ENCODE data around the gene SYAP1. TPM values are rescaled to one million over a fixed set of nuclear protein-coding genes. Genes with fewer than 3 reads are reported as not detected.

The SYAP1 gene
- total and polyA plus RNA-seq, 2 experiments from 2014 or later: 18.0 to 48.3 TPM

DNA sequence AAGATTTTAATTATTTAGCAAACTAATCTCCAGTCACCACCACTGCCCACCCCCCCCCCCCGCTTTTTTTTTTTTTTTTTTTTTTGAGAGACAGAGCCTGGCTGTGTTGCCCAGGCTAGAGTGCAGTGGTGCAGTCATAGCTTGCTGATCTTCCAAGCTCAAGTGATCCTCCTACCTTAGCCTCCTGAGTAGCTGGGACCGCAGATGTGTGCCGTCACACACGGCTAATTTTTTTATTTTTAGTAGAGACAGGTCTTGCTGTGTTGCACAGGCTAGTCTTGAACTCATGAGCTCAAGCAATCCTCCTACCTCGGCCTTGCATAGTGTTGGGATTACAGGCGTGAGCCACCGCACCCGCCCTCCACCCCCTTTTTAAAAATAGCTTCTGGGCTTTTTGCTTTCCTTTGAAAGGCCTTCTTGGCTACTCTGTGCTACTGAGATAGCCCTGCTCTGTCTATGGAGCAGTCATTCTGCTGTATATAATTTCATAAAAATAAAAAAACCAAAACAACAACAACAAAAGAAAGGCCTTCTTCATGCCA lies 85.6 kb downstream of the SYAP1 start (continued):
- TF ChIP-seq ZNF462 (CRISPR knock-in tag; IDR thresholded peaks at IDR 0.05): no peak
- TF ChIP-seq ETS1 (IDR thresholded peaks at IDR 0.05): no peak
- no peak for TF ChIP-seq NANOG (IDR thresholded peaks at IDR 0.05; ENCODE audit: borderline replicate concordance)
- no peak for TF ChIP-seq JUNB (IDR thresholded peaks at IDR 0.05; ENCODE audit: unreplicated experiment)
- no peak for TF ChIP-seq POLR2AphosphoS5 (IDR thresholded peaks at IDR 0.05; ENCODE audit: low read depth)

DNA sequence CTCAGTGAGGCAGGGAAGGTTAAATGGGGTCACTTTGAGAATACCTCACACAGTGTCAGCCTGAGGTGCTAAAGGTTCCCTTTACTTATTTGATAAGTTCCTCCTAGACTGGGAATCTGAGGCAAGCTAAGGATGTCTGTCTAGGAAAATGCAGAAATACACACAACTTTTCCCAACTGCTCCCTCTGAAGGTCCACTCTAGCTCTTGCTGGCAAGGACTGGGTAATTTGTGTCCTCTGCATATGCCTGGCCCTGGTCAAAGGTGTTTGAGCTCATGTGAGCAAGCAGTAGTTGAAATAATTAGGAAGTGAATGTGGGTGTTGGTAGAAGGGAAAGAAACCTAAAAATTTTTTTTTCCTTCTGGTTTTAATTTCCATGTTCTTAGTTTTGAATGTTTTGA lies 88.1 kb downstream of the SYAP1 start:
- Histone ChIP-seq H3K4me3 (no peak overlapping the region), H2AFZ (no peak overlapping the region), H3K27ac (ENCODE audit: low read depth) (no peak overlapping the region), H4K20me1 (replicated peaks; ENCODE audit: insufficient read depth) (peaks cover 2% of the 10 kb centered on the region; the same call in 1 of the 2 replicates), H3K4me2 (no peak overlapping the region), H3K36me3 (ENCODE audit: insufficient read depth) (no peaks in the 10 kb centered on the region), H3K9me2 (ENCODE audit: insufficient read depth) (no peaks in the 10 kb centered on the region), H3F3A (replicated peaks; ENCODE audit: low read depth) (no peaks in the 10 kb centered on the region), H3K79me2 (replicated peaks; ENCODE audit: insufficient read depth) (peaks cover 91% of the 10 kb centered on the region), H3K27me3 (ENCODE audit: insufficient read depth) (no peaks in the 10 kb centered on the region), H3K4me1 (ENCODE audit: insufficient read depth) (0 out of 2 replicates have a peak, but pooled peaks cover 3% of the 10 kb centered on the region)
- Mint-ChIP-seq H3K36me3 (ENCODE audit: low read depth) (peaks cover 20% of the 10 kb centered on the region), H3K27ac (no peak overlapping the region), H3K4me3 (no peak overlapping the region), H3K27me3 (ENCODE audit: insufficient read depth, low read depth, poor library complexity) (peaks cover 2% of the 10 kb centered on the region), H3K4me1 (peaks cover 12% of the 10 kb centered on the region), H3K9me3 (no peaks in the 10 kb centered on the region)
- peak; percentile 79 for ATAC-seq
- peak; percentile 48 for DNase-seq (ENCODE audit: low spot score)
- TF ChIP-seq, protein P1, sequence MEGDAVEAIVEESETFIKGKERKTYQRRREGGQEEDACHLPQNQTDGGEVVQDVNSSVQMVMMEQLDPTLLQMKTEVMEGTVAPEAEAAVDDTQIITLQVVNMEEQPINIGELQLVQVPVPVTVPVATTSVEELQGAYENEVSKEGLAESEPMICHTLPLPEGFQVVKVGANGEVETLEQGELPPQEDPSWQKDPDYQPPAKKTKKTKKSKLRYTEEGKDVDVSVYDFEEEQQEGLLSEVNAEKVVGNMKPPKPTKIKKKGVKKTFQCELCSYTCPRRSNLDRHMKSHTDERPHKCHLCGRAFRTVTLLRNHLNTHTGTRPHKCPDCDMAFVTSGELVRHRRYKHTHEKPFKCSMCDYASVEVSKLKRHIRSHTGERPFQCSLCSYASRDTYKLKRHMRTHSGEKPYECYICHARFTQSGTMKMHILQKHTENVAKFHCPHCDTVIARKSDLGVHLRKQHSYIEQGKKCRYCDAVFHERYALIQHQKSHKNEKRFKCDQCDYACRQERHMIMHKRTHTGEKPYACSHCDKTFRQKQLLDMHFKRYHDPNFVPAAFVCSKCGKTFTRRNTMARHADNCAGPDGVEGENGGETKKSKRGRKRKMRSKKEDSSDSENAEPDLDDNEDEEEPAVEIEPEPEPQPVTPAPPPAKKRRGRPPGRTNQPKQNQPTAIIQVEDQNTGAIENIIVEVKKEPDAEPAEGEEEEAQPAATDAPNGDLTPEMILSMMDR (conservative IDR thresholded peaks at IDR 0.05; ENCODE audit: low read depth in 2 of 2): peak; percentile 26 to 38; a peak in 3 of 4 replicates
- TF ChIP-seq JUNB (IDR thresholded peaks at IDR 0.05; ENCODE audit: unreplicated experiment) (no peak), EZH2phosphoT487 (IDR thresholded peaks at IDR 0.05; ENCODE audit: unreplicated experiment) (no peak), ZNF331 (CRISPR knock-in tag; IDR thresholded peaks at IDR 0.05; ENCODE audit: low read depth) (no peak), EZH2 (IDR thresholded peaks at IDR 0.05; ENCODE audit: low read depth, unreplicated experiment) (no peak), STAT1 (IDR thresholded peaks at IDR 0.05; ENCODE audit: unreplicated experiment) (no peak)
